ENCODE results near the gene AKAP14. TPM values are rescaled to one million over a fixed set of nuclear protein-coding genes. Genes with fewer than 3 reads are reported as not detected.

Gene AKAP14
- total and polyA plus RNA-seq, 2 of the 4 experiments (the other 2 are of a cell fraction), result not detected

DNA sequence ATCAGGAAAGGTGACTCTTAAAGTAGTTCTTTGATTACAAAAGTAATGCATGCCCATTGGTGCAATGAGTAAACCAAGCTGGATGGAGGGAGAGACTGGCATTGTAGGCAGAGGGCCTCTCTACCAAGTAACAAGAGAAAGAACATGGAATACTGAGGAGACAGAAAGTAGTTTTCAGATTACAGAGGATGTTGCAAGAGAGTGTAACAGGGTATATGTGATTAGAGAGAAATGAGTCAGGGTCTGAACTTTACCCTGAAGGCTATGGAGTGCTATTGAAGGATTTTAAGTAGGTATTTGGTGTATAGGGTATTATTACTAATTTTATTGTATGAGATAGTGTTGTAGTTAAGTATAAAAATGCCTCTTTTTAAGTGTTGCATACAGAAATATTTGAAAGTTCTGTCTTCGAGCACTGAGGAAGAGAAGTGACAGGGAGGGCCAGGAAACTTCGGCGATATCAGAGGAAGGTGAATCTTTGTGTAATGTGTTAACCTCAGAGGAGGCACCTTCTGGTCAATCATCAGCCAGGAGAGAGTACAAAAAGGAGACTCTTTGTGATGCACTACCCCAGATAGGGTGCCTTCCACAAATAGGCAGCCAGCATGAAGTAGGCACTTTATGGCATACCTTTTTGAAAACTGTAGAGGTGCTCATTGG, 39.7 kb downstream of the AKAP14 start:
- Histone ChIP-seq H4K5ac (ENCODE audit: low read depth, low read length) (no peak overlapping the region), H3K9me3 (ENCODE audit: control insufficient read depth, insufficient read depth, low read length) (no peaks in the 10 kb centered on the region), H2AK9ac (replicated peaks; ENCODE audit: low read depth, low read length, poor library complexity) (no peak overlapping the region), H3K9ac (ENCODE audit: low read depth, low read length) (no peak overlapping the region), H4K91ac (ENCODE audit: insufficient read depth, low read depth, low read length) (no peak overlapping the region), H3K4me1 (ENCODE audit: control insufficient read depth, insufficient read depth, low read length) (no peaks in the 10 kb centered on the region), H2BK20ac (ENCODE audit: low read depth, low read length) (no peak overlapping the region), H3K23ac (ENCODE audit: low read depth, low read length) (no peak overlapping the region), H4K8ac (ENCODE audit: low read depth in 2 of 2, low read length in 2 of 2) (no peak overlapping the region), H3K9me1 (ENCODE audit: insufficient read depth, low read length) (no peaks in the 10 kb centered on the region), H2AK5ac (ENCODE audit: low read depth, low read length) (no peak overlapping the region), H4K20me1 (ENCODE audit: insufficient read depth, low read length) (no peaks in the 10 kb centered on the region), H2AFZ (replicated peaks; ENCODE audit: low read length, poor library complexity) (no peak overlapping the region), H3K79me1 (ENCODE audit: low read depth in 1 of 2, low read length in 2 of 2) (no peaks in the 10 kb centered on the region), H3K27me3 (ENCODE audit: control insufficient read depth, insufficient read depth, low read length) (no peaks in the 10 kb centered on the region), H2BK120ac (ENCODE audit: low read depth, low read length) (no peak overlapping the region), H2BK5ac (ENCODE audit: low read depth, low read length, poor library complexity, severe bottlenecking) (no peak overlapping the region), H3K18ac (ENCODE audit: low read depth, low read length) (no peak overlapping the region), H3K14ac (replicated peaks; ENCODE audit: low read depth, low read length) (no peak overlapping the region), H3K4me2 (ENCODE audit: low read depth, low read length) (no peak overlapping the region), H3K4me3 (ENCODE audit: insufficient read depth, low read depth, low read length) (no peak overlapping the region), H3K36me3 (ENCODE audit: control insufficient read depth, insufficient read depth, low read length) (peaks cover 10% of the 10 kb centered on the region), H3K56ac (ENCODE audit: extremely low read depth, insufficient read depth, low read length) (no peak overlapping the region), H3K27ac (ENCODE audit: insufficient read depth, low read length) (no peak overlapping the region), H2BK15ac (ENCODE audit: low read depth, low read length) (no peak overlapping the region), H3K4ac (ENCODE audit: low read depth, low read length) (no peak overlapping the region)
- ChIA-PET POLR2A (ENCODE audit: unreplicated experiment) (no interaction called here), CTCF (no interaction called here)
- ATAC-seq (ENCODE audit: low read depth), result no peak
- intact Hi-C loops (cut with micrococcal nuclease) (no loop called here), dilution Hi-C loops (cut with HindIII; ENCODE audit: low sequenced_read_pairs, unreplicated experiment) (no loop called here), in situ Hi-C loops (cut with MboI; ENCODE audit: low sequenced_read_pairs) (no loop called here)
- no CpG with 5 or more reads among the region's 3 CpGs for WGBS, 2 experiments (ENCODE audit: extremely low coverage in 2 of 2, insufficient read length in 1 of 2)
- no TSS peak for BruUV-seq (replicated peaks)
- TF ChIP-seq FOS (IDR thresholded peaks at IDR 0.05; ENCODE audit: low read depth, low read length) (no peak), RCOR1 (IDR thresholded peaks at IDR 0.05; ENCODE audit: insufficient replicate concordance, low read length) (no peak), BHLHE40 (IDR thresholded peaks at IDR 0.05; ENCODE audit: low read depth, low read length) (no peak), MXI1 (IDR thresholded peaks at IDR 0.05; ENCODE audit: borderline replicate concordance, low read depth, low read length) (no peak), RFX5 (IDR thresholded peaks at IDR 0.05; ENCODE audit: low read depth, low read length) (no peak), MAZ (IDR thresholded peaks at IDR 0.05; ENCODE audit: borderline replicate concordance, low read depth, low read length) (no peak), SMC3 (IDR thresholded peaks at IDR 0.05; ENCODE audit: low read depth, low read length) (no peak), RAD21 (IDR thresholded peaks at IDR 0.05; ENCODE audit: low read length) (no peak), MAFK (IDR thresholded peaks at IDR 0.05; ENCODE audit: low read depth, low read length) (no peak), POLR2A (IDR thresholded peaks at IDR 0.05; ENCODE audit: low read depth, low read length) (no peak)
- no peak for DNase-seq
